ENCODE data around the gene ESR1.

DNA sequence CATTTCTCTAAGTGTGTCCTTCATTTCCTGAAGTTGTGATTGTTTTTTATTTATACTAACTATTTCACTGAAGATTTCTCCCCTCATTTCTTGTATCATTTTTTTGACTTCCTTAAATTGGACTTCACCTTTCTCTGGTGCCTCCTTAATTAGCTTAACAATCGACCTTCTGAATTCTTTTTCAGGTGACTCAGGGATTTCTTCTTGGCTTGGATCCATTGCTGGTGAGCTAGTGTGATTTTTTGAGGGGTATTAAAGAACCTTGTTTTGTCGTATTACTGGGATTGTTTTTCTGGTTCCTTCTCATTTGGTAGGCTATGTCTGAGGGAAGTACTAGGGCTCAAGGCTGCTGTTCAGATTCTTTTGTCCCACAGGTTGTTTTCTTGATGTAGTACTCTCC is 92.8 kb downstream of the ESR1 start:
- TF ChIP-seq, protein P1, sequence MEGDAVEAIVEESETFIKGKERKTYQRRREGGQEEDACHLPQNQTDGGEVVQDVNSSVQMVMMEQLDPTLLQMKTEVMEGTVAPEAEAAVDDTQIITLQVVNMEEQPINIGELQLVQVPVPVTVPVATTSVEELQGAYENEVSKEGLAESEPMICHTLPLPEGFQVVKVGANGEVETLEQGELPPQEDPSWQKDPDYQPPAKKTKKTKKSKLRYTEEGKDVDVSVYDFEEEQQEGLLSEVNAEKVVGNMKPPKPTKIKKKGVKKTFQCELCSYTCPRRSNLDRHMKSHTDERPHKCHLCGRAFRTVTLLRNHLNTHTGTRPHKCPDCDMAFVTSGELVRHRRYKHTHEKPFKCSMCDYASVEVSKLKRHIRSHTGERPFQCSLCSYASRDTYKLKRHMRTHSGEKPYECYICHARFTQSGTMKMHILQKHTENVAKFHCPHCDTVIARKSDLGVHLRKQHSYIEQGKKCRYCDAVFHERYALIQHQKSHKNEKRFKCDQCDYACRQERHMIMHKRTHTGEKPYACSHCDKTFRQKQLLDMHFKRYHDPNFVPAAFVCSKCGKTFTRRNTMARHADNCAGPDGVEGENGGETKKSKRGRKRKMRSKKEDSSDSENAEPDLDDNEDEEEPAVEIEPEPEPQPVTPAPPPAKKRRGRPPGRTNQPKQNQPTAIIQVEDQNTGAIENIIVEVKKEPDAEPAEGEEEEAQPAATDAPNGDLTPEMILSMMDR (conservative IDR thresholded peaks at IDR 0.05; ENCODE audit: low read length) = no peak
- TF ChIP-seq EZH2phosphoT487 (IDR thresholded peaks at IDR 0.05; ENCODE audit: borderline replicate concordance, low read depth, low read length) = no peak
